Effector memory CD8-positive, alpha-beta T cell (primary cell): ENCODE results near the gene DNAH17.
"Not testable (repeated sequence)": the region's sequence is repeated elsewhere in the genome, so short reads cannot be mapped to it uniquely, and the experiment has no call there.

Experiments used
- ATAC-seq: fragments of 150-1000 bp; cut with Tn5 transposase; replicated peaks from 2 replicates; pipeline ENCODE4 v1.10.0; 2021; ENCODE audit warnings: mild to moderate bottlenecking, moderate library complexity
- DNase-seq, 3 experiments: peaks; one replicate each; pipeline ENCODE4 v3.0.0; 2021
- H3K27ac Mint-ChIP-seq, 2 donors: one replicate each; pipeline ENCODE4 v1.8.0; 2022; ENCODE audit warnings: mild to moderate bottlenecking in 2 of 2, mixed read lengths in 2 of 2, moderate library complexity in 2 of 2
- H3K27me3 Mint-ChIP-seq, 2 donors: one replicate each; pipeline ENCODE4 v1.8.0; 2022; ENCODE audit warnings: mixed read lengths in 2 of 2
- H3K36me3 Mint-ChIP-seq: one replicate; pipeline ENCODE4 v1.8.0; 2022; ENCODE audit warnings: mild to moderate bottlenecking, moderate library complexity, mixed read lengths; ENCODE audit not compliant: insufficient read depth
- H3K4me1 Mint-ChIP-seq, 2 donors: one replicate each; pipeline ENCODE4 v1.8.0; 2022; ENCODE audit warnings: low read depth in 2 of 2, mixed read lengths in 2 of 2
- H3K4me3 Mint-ChIP-seq, 2 donors: one replicate each; pipeline ENCODE4 v1.8.0; 2022; ENCODE audit warnings: mild to moderate bottlenecking in 2 of 2, mixed read lengths in 2 of 2, moderate library complexity in 2 of 2
- H3K9me3 Mint-ChIP-seq, 2 donors: one replicate each; pipeline ENCODE4 v1.8.0; 2022; ENCODE audit warnings: mixed read lengths in 2 of 2

The DNAH17 gene

DNA sequence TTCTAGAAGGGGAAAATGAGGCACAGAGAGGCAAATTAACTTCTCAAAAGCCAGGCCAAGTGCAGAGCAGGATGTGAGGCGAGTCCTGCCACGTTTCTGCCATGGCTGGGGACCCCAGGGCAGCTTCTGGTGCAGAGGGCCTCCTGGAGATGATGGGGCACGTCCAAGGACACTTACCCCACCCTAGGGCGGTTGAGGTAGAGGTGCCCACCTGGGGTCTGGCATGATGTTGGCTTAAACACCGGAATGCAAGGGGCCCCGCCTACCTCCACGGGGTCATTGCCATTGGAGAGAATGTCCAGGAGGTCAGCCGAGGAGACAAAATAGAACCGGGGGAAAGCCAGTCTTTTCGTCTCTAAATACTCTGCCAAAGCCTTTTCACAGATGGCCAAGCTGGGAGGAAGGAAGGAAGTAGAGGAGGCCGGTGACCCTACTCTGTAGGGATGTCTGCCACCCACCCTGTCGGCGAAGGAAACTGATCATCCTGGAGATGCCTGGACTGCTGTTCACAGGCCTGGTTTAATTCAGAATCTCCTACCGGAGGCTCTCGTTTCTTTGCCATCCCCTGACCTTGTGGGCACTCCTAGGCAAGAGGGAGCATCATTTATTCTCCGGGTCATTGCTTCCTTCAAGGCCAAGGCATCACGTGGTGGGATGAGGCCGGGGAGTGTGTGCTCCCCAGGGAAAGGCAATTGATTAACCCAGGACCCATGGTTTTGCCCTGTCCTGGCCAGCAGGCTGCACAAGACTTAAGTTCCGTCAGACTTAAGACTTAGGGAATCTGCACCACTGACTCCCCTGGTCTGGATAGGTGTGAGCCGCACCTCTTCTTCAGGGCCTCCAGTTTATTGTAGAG, 70.5 kb downstream of the DNAH17 start:
- H3K27me3 Mint-ChIP-seq, result peaks cover 2 to 11% of the 10 kb centered on the region in 2 donors
- no peak for DNase-seq
- H3K4me3 Mint-ChIP-seq, result no peak overlapping the region
- H3K36me3 Mint-ChIP-seq, result no peaks in the 10 kb centered on the region
- no peak for ATAC-seq
- H3K4me1 Mint-ChIP-seq, result no peaks in the 10 kb centered on the region
- H3K9me3 Mint-ChIP-seq, result no peaks in the 10 kb centered on the region
- H3K27ac Mint-ChIP-seq, result no peak overlapping the region

DNA sequence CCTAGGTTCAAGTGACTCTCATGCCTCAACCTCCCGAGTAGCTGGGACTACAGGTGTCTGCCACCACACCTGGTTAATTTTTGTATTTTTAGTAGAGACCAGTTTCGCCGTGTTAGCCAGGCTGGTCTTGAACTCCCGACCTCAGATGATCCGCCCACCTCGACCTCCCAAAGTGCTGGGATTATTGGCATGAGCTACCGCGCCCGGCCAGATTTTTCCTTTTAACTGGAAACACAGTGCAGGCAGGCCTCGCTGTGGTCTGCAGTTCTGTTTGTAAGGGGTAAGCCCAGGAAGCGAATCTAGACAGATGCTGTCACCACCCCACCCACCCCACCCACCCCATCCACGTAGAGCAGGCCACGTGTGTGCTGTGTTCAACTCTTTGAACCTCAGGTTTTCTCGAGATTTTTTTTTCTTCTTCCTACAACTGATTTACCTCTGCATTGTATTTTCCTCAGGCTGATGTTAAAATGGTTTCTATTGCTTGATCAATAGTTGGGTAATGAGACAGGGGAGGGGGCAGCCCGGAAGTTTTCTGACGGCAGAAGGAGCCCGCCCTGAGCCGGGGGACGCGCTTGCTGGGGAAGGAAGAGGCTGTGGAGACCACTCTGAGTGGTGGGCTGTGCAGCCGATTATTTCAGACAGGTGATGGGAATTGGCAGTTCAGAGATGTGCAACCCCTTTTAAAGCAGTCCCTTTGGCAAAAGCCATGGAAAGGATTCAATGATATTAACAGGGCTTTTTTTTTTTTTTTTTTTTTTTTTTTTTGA, 72.9 kb downstream of the DNAH17 start:
- H3K9me3 Mint-ChIP-seq, result no peaks in the 10 kb centered on the region
- no peaks in the 10 kb centered on the region for H3K4me1 Mint-ChIP-seq
- DNase-seq, result no peak
- H3K27me3 Mint-ChIP-seq, result peaks cover 7 to 17% of the 10 kb centered on the region in 2 donors
- no peak overlapping the region for H3K27ac Mint-ChIP-seq
- no peak overlapping the region for H3K4me3 Mint-ChIP-seq
- ATAC-seq, result no peak
- no peaks in the 10 kb centered on the region for H3K36me3 Mint-ChIP-seq

DNA sequence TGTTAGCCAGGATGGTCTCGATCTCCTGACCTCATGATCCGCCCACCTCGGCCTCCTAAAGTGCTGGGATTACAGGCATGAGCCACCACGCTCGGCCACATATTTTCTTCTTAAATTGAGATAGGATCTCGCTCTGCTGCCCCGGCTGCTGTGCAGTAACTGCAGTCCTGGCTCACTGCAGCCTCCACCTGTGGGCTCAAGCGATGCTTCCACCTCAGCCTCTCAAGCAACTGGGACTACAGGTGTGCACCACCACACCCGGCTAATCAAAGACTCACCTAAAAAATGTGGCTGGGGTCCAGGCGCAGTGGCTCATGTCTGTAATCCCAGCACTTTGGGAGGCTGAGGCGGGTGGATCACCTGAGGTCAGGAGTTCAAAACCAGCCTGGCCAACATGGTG, 73.8 kb downstream of the DNAH17 start:
- not testable (repeated sequence) for DNase-seq, H3K9me3 Mint-ChIP-seq, H3K4me3 Mint-ChIP-seq, H3K4me1 Mint-ChIP-seq, H3K27ac Mint-ChIP-seq, H3K36me3 Mint-ChIP-seq, ATAC-seq
- H3K27me3 Mint-ChIP-seq, result peaks cover 13 to 24% of the 10 kb centered on the region in 2 donors

- Mint-ChIP-seq H3K4me3 (no peak overlapping the region), H3K27me3 (peaks cover 15 to 27% of the 10 kb centered on the region in 2 donors), H3K36me3 (no peaks in the 10 kb centered on the region), H3K9me3 (no peaks in the 10 kb centered on the region), H3K27ac (no peak overlapping the region), H3K4me1 (no peaks in the 10 kb centered on the region)
- DNase-seq (no peak), ATAC-seq (no peak)
Observed at GRCh38 chr17:78502611-78503148, 74.5 kb downstream of the DNAH17 start.

DNA sequence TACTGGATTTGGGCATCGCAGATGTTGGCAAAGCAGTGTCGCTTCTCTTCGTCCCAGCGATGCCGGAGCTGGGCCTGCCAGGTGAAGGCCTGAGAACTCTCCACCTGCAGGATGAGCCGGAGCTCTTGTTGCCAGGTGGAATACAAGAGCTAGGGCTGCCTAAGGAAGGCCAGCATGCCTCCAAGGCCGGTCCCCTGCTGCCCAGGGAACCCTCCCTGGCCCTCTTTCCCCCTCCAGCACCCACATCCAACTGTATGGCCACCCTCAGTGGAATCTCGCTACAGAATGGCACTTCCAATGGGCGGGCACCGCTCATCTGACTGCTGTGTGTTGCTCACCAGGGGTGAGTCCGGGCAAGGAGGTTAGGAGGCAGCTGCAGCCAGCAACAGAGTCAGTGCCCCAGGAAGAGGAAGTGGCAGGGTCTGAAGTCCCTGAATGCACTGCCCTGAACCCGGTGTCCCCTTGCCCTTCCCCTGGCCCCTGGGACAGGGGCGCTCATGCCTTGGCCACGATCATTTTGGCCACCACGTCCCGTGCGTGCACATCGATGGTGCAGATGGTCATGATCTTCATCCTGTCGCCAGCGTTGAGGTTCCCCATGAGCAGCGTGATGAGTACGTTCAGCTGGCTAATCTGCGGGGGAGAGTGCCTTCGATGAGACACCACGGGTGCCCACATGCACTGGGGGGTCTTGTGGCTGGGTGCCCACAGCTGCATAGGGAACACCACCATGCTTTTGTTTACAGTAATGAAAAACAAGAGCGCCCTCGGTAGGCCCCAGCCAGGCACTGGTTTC, 75.8 kb downstream of the DNAH17 start:
- Mint-ChIP-seq H3K27ac (no peak overlapping the region), H3K36me3 (no peaks in the 10 kb centered on the region), H3K4me3 (no peak overlapping the region), H3K9me3 (no peaks in the 10 kb centered on the region), H3K4me1 (no peaks in the 10 kb centered on the region), H3K27me3 (peaks cover 15 to 19% of the 10 kb centered on the region in 2 donors)
- DNase-seq, result no peak
- no peak for ATAC-seq

DNA sequence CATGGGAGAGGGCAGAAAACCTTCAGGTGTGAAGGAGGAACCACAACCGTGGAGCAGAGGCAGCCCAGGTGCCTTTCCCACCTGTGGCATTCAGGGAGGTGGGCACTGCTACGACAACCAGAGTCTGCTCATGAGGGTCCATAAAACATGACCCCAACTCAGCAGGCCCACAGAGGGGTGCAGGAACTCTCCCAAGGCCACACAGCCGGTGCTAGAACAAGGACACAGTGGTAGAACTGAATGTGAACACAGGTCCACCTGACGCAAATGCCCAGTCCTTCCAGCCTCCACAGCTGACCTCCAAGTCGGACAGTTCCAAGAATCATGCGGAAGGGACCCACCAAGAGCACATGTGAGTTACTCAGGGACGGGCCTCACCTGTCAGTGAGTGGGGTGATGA, 76.4 kb downstream of the DNAH17 start:
- no peak for DNase-seq
- no peaks in the 10 kb centered on the region for H3K4me1 Mint-ChIP-seq
- no peak overlapping the region for H3K4me3 Mint-ChIP-seq
- H3K27me3 Mint-ChIP-seq, result peaks cover 15 to 18% of the 10 kb centered on the region in 2 donors
- H3K36me3 Mint-ChIP-seq, result no peaks in the 10 kb centered on the region
- H3K9me3 Mint-ChIP-seq, result no peaks in the 10 kb centered on the region
- H3K27ac Mint-ChIP-seq, result no peak overlapping the region
- ATAC-seq, result no peak

DNA sequence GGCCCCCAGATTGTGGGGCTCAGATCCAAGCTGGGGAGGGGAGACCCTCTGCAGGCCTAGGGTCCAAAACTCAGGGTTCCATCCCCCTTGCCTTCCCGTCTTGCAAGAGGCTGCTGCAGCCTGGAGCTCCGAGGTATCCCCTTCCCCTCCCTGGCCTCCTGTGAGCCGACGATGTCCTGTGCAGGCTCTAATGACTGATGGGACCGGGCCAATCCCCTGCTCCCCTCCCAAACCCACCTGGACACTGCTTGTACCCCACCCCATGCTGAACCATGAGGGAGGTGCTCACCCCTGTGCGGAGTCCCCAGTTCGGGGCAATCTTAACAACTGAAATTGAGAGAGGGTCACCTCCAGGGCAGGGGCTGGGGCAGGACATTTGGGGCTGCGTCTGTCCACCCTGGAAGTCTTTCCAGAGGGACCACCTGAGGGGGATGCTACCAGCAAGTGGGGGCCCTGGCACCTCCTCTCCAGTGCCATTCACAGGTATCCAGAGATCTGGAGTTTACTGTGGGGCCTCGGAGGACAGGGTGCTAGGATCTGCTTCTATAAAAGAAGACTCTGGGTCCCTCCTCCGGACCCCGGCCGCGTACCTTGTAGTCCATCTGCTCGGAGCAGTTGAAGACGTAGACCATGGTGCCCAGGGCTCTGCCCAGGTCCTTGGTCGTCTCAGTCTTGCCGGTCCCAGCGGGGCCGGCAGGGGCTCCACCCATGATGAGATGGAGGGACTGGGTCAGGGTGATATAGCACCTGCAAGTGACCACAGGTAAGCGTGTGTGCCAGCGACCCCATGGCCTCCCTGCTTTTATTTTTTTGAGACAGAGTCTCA, 77.3 kb downstream of the DNAH17 start:
- no peak for ATAC-seq
- no peak for DNase-seq
- H3K27ac Mint-ChIP-seq, result no peak overlapping the region
- H3K27me3 Mint-ChIP-seq, result peaks cover 15 to 18% of the 10 kb centered on the region in 2 donors
- no peaks in the 10 kb centered on the region for H3K36me3 Mint-ChIP-seq
- H3K9me3 Mint-ChIP-seq, result no peaks in the 10 kb centered on the region
- H3K4me3 Mint-ChIP-seq, result no peak overlapping the region
- H3K4me1 Mint-ChIP-seq, result no peaks in the 10 kb centered on the region

DNA sequence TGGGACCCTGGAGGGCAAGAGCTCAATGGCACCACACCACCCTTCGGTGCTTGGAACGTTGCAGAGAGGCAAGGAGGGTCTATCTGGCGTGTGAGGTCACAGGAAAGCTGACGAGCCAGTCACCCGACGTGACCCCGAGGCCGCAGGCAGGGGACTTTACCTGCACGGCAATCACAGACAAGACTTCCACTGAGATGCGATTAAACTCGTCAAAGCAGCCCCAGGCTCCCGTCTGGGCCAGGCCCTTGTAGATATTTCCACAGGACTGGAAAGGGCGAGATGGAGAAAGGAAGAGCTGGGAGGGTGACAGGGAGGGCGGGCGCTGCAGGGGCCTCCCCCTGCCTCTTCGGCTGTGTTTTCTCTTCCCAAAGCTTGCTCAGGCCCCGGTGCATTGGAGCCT, 78.3 kb downstream of the DNAH17 start:
- DNase-seq (no peak), ATAC-seq (no peak)
- Mint-ChIP-seq H3K27ac (no peak overlapping the region), H3K27me3 (peaks cover 15 to 18% of the 10 kb centered on the region in 2 donors), H3K36me3 (no peaks in the 10 kb centered on the region), H3K4me3 (no peak overlapping the region), H3K9me3 (no peaks in the 10 kb centered on the region), H3K4me1 (no peaks in the 10 kb centered on the region)

GRCh38 chr17:78497115-78497540, 80.1 kb downstream of the DNAH17 start:
- Mint-ChIP-seq H3K36me3 (no peaks in the 10 kb centered on the region), H3K9me3 (no peaks in the 10 kb centered on the region), H3K27me3 (peaks cover 15 to 24% of the 10 kb centered on the region in 2 donors), H3K4me3 (no peak overlapping the region), H3K4me1 (no peaks in the 10 kb centered on the region), H3K27ac (no peak overlapping the region)
- DNase-seq, result peak; percentile 34 to 43 (median 42)
- ATAC-seq, result peak; percentile 63

DNA sequence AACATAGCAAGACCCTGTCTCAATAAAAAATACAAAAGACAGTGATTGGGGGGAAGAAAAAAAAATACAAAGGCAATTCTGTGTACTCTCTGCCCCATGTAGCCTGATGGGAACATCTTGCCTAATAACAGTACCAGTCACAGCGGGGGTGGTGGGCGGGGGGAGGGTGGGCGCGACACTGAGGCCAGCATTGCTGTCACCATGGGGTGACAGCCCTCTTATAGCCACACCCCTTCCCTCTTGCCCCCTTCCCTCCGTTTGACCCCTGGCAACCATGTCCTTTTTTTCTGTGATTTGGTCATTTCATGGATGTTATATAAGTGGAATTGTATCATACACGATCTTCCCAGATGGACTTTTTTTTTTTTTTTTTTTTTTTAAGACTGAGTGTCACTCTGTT, 80.9 kb downstream of the DNAH17 start:
- Mint-ChIP-seq H3K27me3 (peaks cover 10 to 18% of the 10 kb centered on the region in 2 donors), H3K9me3 (no peaks in the 10 kb centered on the region), H3K27ac (no peak overlapping the region), H3K4me1 (no peaks in the 10 kb centered on the region), H3K36me3 (no peaks in the 10 kb centered on the region), H3K4me3 (no peak overlapping the region)
- DNase-seq (no peak), ATAC-seq (no peak)

DNA sequence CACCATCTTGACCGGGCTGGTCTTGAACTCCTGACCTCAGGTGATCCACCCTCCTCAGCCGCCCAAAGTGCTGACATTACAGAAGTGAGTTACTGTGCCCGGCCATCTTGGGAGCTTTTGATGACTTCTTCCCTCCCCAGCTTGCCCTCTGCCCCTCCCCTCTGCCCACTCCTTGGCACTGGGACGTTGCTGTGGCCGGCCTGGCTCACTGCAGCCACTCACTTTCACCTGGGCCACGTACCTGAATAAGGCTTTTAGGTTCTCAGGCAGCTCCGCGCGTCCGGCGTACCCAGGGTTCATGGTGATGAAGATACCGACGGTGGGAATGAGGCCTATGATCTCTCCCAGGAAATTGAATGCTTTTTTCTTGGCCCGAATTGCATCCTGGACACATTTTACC, 81.6 kb downstream of the DNAH17 start:
- H3K9me3 Mint-ChIP-seq, result no peaks in the 10 kb centered on the region
- no peaks in the 10 kb centered on the region for H3K36me3 Mint-ChIP-seq
- peaks cover 7 to 16% of the 10 kb centered on the region in 2 donors for H3K27me3 Mint-ChIP-seq
- no peak for DNase-seq
- H3K27ac Mint-ChIP-seq, result no peak overlapping the region
- H3K4me1 Mint-ChIP-seq, result no peaks in the 10 kb centered on the region
- ATAC-seq, result no peak
- no peak overlapping the region for H3K4me3 Mint-ChIP-seq

DNA sequence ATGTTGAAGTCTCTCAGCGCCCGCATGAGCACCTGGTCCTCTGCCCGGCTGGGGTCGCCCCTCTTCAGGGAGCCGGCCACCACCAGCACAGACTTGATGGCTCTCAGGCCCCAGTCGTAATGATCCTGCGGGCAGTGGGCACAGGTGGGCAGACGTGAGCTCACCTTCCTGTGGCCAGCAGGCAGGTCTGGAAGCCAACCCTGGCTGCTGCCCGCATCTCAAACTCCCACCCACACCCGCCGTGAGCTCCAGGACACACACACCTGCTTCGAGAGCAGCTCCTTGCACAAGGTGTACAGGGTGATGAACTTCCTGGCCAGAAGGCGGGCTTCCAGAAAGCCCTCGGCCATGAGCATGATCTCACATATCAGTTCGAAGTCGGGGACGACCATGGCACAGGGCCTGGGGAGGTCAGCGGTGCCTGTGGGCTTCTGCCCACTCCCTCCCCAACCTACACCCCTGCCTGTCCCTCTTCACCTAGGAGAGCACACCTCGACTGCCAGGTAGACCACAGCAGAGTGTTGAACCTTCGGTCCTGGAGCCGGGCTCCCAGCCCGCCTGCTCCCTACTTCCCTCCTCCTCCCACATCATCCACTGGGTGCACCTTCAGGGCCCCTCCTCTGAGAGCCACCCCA, 82.4 kb downstream of the DNAH17 start:
- Mint-ChIP-seq H3K27me3 (peaks cover 7 to 16% of the 10 kb centered on the region in 2 donors), H3K4me1 (no peaks in the 10 kb centered on the region), H3K27ac (no peak overlapping the region), H3K9me3 (no peaks in the 10 kb centered on the region), H3K36me3 (peaks cover 3% of the 10 kb centered on the region), H3K4me3 (no peak overlapping the region)
- DNase-seq (no peak), ATAC-seq (no peak)
